NT2/D1 (cell line): ENCODE results near the gene GEMIN4.

Experiments used
- SUZ12 ChIP-seq: IDR thresholded peaks from 2 replicates; pipeline ENCODE4 v1.6.1; 2011; ENCODE audit not compliant: insufficient read length, insufficient read depth; ENCODE audit errors: extremely low read depth
- YY1 ChIP-seq: IDR thresholded peaks from 2 replicates; pipeline ENCODE4 v1.6.1; 2011; ENCODE audit not compliant: insufficient read length, insufficient read depth
- ZNF274 ChIP-seq: IDR thresholded peaks from 2 replicates; pipeline ENCODE4 v1.6.1; 2011; ENCODE audit warnings: mild to moderate bottlenecking, low read depth, low read length

GRCh38 chr17:788551-788950 lies 36.5 kb upstream of the GEMIN4 start:
- TF ChIP-seq SUZ12 (no peak), ZNF274 (no peak), YY1 (no peak)
